Upper lobe of right lung (tissue), 1 donor: ENCODE results near the gene CSTB. TPM values are rescaled to one million over a fixed set of nuclear protein-coding genes. Genes with fewer than 3 reads are reported as not detected.

Source experiments
- ATAC-seq: fragments of 200-7000 bp; cut with Tn5 transposase; one replicate; pipeline ENCODE4 v1.9.1; 2020; ENCODE audit warnings: mild to moderate bottlenecking, moderate library complexity
- DNase-seq: peaks from one replicate; pipeline ENCODE4 v3.0.0-alpha.2; 2020
- H3K27ac ChIP-seq: fragments of 200-600 bp; one replicate; pipeline ENCODE4 v1.8.0; 2022
- H3K27me3 ChIP-seq: fragments of 200-600 bp; one replicate; pipeline ENCODE4 v1.8.0; 2022; ENCODE audit warnings: mild to moderate bottlenecking
- H3K36me3 ChIP-seq: fragments of 200-600 bp; one replicate; pipeline ENCODE4 v1.8.0; 2022
- H3K4me1 ChIP-seq: fragments of 200-600 bp; one replicate; pipeline ENCODE4 v1.8.0; 2022
- H3K4me3 ChIP-seq: fragments of 200-600 bp; one replicate; pipeline ENCODE4 v1.8.0; 2022; ENCODE audit warnings: mild to moderate bottlenecking
- H3K9me3 ChIP-seq: fragments of 200-600 bp; one replicate; pipeline ENCODE4 v1.8.0; 2022
- intact Hi-C: fragments of 100-400 bp; cut with DNase I; formaldehyde crosslinking; loops from one replicate; pipeline ENCODE4 v1.11.0; 2022
- total RNA-seq: library from RNA; stranded (reverse); fragmentation: NEBNext Ultra II Directional; extraction: Animal tissue kit (Norgen Biotek cat#: 25700); gene quantifications from one replicate; pipeline ENCODE4 v1.2.1, GENCODE V29; 2021
- TF ChIP-seq, protein P1 (sequence below): fragments of 200-600 bp; IDR thresholded peaks from one replicate; pipeline ENCODE4 v1.8.0; 2022; ENCODE audit warnings: antibody characterized with exemption
- donor health status: DM: no; HTN: yes; CAD: no; lungs with severe emphysema.

CSTB gene
- total RNA-seq, 1 donor from 2014 or later = 148 TPM

DNA sequence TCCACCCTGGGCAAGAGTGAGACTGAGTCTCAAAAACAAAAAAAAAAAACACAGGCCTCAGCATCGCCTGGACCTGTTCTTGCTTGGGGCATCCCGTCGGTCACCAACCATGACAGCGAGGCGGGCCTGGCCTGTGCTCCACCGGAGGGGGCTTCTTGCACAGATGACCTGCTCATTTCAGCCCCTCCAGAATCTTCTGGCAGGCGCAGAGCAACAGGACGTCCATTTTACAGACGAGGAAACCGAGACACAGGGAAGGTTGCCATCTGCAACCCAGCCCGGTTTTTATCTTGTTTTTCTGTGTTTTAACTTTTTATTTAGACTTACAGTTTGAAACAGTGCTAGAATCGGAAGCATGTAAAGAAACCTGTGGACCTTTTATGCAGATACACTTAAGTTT, 918 bp downstream of the CSTB start:
- peaks cover 11% of the 10 kb centered on the region for H3K4me1 ChIP-seq
- peak overlapping the region; percentile 88 for H3K4me3 ChIP-seq
- intact Hi-C loops = no loop called here
- H3K27me3 ChIP-seq = no peaks in the 10 kb centered on the region
- no peak for DNase-seq
- TF ChIP-seq, protein P1, sequence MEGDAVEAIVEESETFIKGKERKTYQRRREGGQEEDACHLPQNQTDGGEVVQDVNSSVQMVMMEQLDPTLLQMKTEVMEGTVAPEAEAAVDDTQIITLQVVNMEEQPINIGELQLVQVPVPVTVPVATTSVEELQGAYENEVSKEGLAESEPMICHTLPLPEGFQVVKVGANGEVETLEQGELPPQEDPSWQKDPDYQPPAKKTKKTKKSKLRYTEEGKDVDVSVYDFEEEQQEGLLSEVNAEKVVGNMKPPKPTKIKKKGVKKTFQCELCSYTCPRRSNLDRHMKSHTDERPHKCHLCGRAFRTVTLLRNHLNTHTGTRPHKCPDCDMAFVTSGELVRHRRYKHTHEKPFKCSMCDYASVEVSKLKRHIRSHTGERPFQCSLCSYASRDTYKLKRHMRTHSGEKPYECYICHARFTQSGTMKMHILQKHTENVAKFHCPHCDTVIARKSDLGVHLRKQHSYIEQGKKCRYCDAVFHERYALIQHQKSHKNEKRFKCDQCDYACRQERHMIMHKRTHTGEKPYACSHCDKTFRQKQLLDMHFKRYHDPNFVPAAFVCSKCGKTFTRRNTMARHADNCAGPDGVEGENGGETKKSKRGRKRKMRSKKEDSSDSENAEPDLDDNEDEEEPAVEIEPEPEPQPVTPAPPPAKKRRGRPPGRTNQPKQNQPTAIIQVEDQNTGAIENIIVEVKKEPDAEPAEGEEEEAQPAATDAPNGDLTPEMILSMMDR = no peak
- ATAC-seq = no peak
- peaks cover 21% of the 10 kb centered on the region for H3K36me3 ChIP-seq
- no peaks in the 10 kb centered on the region for H3K9me3 ChIP-seq
- H3K27ac ChIP-seq = peak overlapping the region; percentile 96

DNA sequence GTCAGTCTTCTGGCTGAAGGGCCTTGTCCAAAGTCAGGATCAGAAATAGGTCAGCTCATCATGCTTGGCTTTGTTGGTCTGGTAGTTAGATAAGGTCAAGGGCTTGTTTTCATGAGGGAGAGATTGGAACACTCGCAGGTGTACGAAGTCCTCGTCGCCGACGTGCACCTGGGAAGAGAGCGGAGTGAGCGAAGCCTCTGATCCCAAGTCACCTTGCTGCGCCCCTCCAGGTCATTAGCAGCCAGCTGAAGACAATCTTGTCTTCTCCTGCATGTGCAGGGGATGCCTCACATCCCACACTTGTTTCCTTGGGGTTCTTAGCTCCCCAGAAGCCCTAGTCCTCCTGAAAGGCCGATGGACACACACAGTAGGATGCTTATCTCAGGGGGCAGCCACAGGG, 1.9 kb downstream of the CSTB start:
- peaks cover 11% of the 10 kb centered on the region for H3K4me1 ChIP-seq
- H3K27ac ChIP-seq = no peak overlapping the region
- H3K4me3 ChIP-seq = peak overlapping the region; percentile 88
- TF ChIP-seq, protein P1 = no peak
- intact Hi-C loops = no loop called here
- H3K27me3 ChIP-seq = no peaks in the 10 kb centered on the region
- H3K36me3 ChIP-seq = peaks cover 21% of the 10 kb centered on the region
- no peaks in the 10 kb centered on the region for H3K9me3 ChIP-seq
- ATAC-seq (no peak), DNase-seq (no peak)

DNA sequence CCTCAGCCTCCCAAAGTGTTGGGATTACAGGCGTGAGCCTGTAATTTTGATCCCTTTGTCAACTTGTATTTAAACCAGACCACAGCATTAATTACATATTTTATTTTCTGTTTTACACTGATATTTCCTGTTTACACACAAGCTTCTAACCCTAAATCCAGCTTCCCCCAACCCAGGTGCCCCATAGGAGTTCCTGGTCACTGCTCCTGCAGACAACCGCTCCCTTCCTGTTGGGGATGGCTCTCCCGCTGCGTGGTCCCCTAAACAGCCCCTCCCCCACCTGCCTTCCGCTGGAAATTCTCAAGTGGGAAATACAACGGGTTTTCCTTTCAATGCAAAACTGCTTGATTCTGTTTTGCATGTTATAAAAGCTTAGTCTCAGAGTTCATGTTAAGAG, 3.7 kb downstream of the CSTB start:
- Histone ChIP-seq H3K4me1 (peaks cover 22% of the 10 kb centered on the region), H3K27me3 (no peaks in the 10 kb centered on the region), H3K27ac (no peak overlapping the region), H3K4me3 (no peak overlapping the region), H3K36me3 (peaks cover 21% of the 10 kb centered on the region), H3K9me3 (no peaks in the 10 kb centered on the region)
- no peak for ATAC-seq
- no peak for DNase-seq
- intact Hi-C loops = no loop called here
- TF ChIP-seq, protein P1 = no peak

DNA sequence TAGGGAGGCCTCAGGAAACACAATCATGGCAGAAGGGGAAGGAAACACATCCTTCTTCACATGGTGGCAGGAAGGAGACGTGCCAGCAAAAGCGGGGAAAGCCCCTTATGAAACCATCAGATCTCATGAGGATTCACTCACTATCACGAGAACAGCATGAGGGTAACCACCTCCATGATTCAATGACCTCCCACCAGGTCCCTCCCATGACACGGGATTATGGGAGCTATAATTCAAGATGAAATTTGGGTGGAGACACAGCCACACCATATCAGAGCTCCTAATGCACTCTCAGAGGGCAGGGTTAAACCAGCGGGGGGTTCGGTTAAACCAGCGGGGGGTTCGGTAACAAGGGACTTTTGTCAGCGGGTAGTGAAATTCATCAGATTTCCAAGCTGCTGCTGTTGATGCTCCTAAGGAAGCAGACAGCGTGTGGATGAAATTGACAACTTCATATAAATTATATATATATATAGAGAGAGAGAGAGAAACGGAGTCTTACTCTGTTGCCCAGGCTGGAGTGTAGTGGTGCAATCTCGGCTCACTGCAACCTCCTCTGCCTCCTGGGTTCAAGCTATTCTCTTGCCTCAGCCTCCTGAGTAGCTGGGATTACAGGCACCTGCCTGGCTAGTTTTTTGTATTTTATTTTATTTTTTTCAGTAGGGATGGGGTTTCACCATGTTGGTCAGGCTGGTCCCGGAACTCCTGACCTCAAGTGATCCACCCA, 4.2 kb downstream of the CSTB start:
- H3K4me1 ChIP-seq = peaks cover 22% of the 10 kb centered on the region
- no peaks in the 10 kb centered on the region for H3K9me3 ChIP-seq
- intact Hi-C loops = no loop called here
- no peak overlapping the region for H3K27ac ChIP-seq
- peak overlapping the region; percentile 8 for H3K4me3 ChIP-seq
- H3K27me3 ChIP-seq = no peaks in the 10 kb centered on the region
- no peak for DNase-seq
- ATAC-seq = no peak
- peaks cover 21% of the 10 kb centered on the region for H3K36me3 ChIP-seq
- TF ChIP-seq, protein P1 = no peak

DNA sequence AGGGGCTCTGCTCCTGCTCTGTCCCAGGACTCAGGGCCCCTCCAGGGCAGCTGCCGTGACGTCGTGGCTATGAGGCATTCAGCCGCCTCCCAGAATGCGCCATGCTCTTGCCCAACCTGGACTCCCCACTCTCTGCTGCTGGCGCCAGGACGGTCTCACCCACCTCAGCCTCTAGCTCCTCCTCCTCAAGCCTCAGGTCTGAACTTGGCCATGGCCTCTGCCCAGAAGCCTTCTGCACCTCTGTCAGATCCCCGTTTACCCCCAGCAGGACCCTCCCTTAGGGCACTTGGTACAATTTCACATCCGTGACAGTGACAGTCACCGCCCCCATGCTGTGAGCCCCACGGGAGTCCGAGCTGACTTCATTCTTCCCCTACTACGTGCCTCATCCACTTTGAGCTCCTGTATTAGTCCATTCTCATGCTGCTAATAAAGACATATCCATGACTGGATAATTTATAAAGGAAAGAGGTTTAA, 4.9 kb downstream of the CSTB start:
- H3K4me1 ChIP-seq = peaks cover 22% of the 10 kb centered on the region
- TF ChIP-seq, protein P1 = no peak
- peak overlapping the region; percentile 36 for H3K27ac ChIP-seq
- no peaks in the 10 kb centered on the region for H3K9me3 ChIP-seq
- no peaks in the 10 kb centered on the region for H3K27me3 ChIP-seq
- DNase-seq = no peak
- intact Hi-C loops = no loop called here
- peak overlapping the region; percentile 8 for H3K4me3 ChIP-seq
- no peak for ATAC-seq
- H3K36me3 ChIP-seq = peaks cover 21% of the 10 kb centered on the region
